ENCODE results near the gene ANKRD30B. TPM values are rescaled to one million over a fixed set of nuclear protein-coding genes. Genes with fewer than 3 reads are reported as not detected.

ANKRD30B gene
- not detected in 5 replicates for total RNA-seq (2022; extraction: Qiagen RNA extraction; ENCODE audit: low read depth)

GRCh38 chr18:14747513-14748474 is at the start of gene ANKRD30B:
ANKRD30B (plus strand) TSS chr18:14748172; CDS start chr18:14748420, 248 bp downstream.

Other genes starting within 250 kb of the ANKRD30B start
- gene POTEC, start 204.6 kb upstream of the ANKRD30B start, total RNA-seq (2022; extraction: Qiagen RNA extraction; ENCODE audit: low read depth), result not detected in 5 replicates

Measured in A549 treated with DMSO at 1 μM for 4 hours (cell line).